Nephron progenitor cell (in vitro differentiated cells): ENCODE data around the gene XKR3.

Source experiments
- DNase-seq: peaks from one replicate; pipeline ENCODE4 v3.0.0; 2021
- H3K27ac Mint-ChIP-seq: 2 replicates; pipeline ENCODE4 v1.8.0; 2021; ENCODE audit warnings: mild to moderate bottlenecking, moderate library complexity, mixed read lengths
- H3K27me3 Mint-ChIP-seq: 2 replicates; pipeline ENCODE4 v1.8.0; 2021; ENCODE audit warnings: mild to moderate bottlenecking, low read depth, mixed read lengths; ENCODE audit not compliant: poor library complexity
- H3K36me3 Mint-ChIP-seq: 2 replicates; pipeline ENCODE4 v1.8.0; 2021; ENCODE audit warnings: low read depth, mixed read lengths
- H3K4me1 Mint-ChIP-seq: 2 replicates; pipeline ENCODE4 v1.8.0; 2021; ENCODE audit warnings: mixed read lengths
- H3K4me3 Mint-ChIP-seq: 2 replicates; pipeline ENCODE4 v1.8.0; 2021; ENCODE audit warnings: mild to moderate bottlenecking, moderate library complexity, mixed read lengths
- H3K9me3 Mint-ChIP-seq: 2 replicates; pipeline ENCODE4 v1.8.0; 2021; ENCODE audit warnings: mild to moderate bottlenecking, moderate library complexity, mixed read lengths
- TF ChIP-seq, protein P1 (sequence below): fragments of 200-600 bp; sonication (generic); IDR thresholded peaks from 2 replicates; pipeline ENCODE4 v1.5.0; 2021; ENCODE audit warnings: antibody characterized with exemption

Gene XKR3

DNA sequence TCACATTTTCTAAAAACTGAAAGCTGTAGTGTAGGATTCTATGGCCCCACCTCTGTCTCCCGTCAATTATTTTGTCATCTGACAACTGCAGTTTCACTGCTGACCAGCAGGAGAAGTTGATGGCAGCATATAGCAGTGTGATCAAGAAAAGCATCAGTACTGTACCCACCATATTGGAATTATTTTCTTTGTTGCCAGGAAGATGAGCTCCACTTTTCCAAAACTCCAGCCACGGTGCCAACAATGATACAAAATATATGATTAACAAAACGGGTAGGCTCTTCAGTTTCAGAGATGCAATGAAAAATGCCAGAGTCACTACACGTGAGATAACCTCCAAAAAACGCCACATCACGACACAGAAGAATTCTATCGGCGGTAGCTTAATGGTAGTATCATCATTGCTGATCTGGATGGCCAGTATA, 41.3 kb downstream of the XKR3 start:
- no peak for DNase-seq
- no peaks in the 10 kb centered on the region for H3K36me3 Mint-ChIP-seq
- TF ChIP-seq, protein P1, sequence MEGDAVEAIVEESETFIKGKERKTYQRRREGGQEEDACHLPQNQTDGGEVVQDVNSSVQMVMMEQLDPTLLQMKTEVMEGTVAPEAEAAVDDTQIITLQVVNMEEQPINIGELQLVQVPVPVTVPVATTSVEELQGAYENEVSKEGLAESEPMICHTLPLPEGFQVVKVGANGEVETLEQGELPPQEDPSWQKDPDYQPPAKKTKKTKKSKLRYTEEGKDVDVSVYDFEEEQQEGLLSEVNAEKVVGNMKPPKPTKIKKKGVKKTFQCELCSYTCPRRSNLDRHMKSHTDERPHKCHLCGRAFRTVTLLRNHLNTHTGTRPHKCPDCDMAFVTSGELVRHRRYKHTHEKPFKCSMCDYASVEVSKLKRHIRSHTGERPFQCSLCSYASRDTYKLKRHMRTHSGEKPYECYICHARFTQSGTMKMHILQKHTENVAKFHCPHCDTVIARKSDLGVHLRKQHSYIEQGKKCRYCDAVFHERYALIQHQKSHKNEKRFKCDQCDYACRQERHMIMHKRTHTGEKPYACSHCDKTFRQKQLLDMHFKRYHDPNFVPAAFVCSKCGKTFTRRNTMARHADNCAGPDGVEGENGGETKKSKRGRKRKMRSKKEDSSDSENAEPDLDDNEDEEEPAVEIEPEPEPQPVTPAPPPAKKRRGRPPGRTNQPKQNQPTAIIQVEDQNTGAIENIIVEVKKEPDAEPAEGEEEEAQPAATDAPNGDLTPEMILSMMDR = no peak
- H3K27ac Mint-ChIP-seq = no peak overlapping the region
- H3K4me3 Mint-ChIP-seq = no peak overlapping the region
- no peaks in the 10 kb centered on the region for H3K27me3 Mint-ChIP-seq
- peaks cover 78% of the 10 kb centered on the region for H3K9me3 Mint-ChIP-seq
- no peaks in the 10 kb centered on the region for H3K4me1 Mint-ChIP-seq

DNA sequence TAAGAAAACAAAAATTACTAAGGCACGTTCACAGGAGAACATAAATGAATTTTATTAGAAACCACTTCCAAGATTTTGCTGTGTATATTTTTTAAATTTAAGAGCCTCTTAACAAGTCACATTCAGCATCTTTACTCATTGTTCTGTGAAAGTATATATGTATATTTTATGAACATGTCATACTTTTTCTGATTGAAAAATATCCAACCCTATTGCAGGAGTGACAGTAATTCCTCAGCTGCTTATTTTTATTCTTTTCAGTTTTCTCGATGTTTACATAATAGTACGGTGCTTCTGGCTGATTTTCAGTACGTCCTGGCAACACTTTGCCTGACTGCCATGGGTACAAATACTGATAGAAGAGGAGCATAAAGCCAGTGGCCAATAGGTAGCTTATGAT, 41.8 kb downstream of the XKR3 start:
- Mint-ChIP-seq H3K27me3 (no peaks in the 10 kb centered on the region), H3K4me3 (no peak overlapping the region)

DNA sequence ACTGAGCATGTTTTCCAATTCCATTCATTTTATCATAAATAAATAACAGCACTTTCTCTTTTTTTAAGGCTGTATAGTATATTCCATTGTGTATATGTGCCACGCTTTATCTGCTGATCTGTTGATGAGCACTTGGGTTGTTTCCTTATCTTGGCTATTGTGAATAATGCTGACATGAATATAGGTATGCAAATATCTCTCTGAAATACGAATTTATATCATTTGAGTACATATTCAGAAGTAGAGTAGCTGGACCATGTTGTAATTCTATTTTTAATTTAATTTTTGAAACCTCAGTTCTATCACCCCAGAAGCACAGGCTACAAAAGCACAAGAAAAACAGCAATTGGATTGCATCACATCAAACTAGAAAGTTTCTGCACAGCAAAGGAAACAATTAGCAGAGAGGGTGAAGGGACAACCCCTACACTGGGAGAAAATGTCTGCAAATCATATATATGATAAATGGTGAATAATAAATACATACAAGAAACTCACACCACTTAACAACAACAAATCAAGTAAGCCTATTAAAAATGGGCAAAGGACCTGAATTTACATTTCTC, 43.4 kb downstream of the XKR3 start:
- Mint-ChIP-seq H3K4me1 (no peaks in the 10 kb centered on the region), H3K9me3 (peaks cover 78% of the 10 kb centered on the region), H3K27me3 (no peaks in the 10 kb centered on the region), H3K4me3 (no peak overlapping the region), H3K36me3 (no peaks in the 10 kb centered on the region), H3K27ac (no peak overlapping the region)
- TF ChIP-seq, protein P1 = no peak
- DNase-seq = no peak

More for the DNA sequence above, 41.8 kb downstream of the XKR3 start:
- TF ChIP-seq, protein P1 = no peak
- Mint-ChIP-seq H3K36me3 (no peaks in the 10 kb centered on the region), H3K27ac (no peak overlapping the region), H3K9me3 (peaks cover 78% of the 10 kb centered on the region), H3K4me1 (no peaks in the 10 kb centered on the region)
- no peak for DNase-seq

DNA sequence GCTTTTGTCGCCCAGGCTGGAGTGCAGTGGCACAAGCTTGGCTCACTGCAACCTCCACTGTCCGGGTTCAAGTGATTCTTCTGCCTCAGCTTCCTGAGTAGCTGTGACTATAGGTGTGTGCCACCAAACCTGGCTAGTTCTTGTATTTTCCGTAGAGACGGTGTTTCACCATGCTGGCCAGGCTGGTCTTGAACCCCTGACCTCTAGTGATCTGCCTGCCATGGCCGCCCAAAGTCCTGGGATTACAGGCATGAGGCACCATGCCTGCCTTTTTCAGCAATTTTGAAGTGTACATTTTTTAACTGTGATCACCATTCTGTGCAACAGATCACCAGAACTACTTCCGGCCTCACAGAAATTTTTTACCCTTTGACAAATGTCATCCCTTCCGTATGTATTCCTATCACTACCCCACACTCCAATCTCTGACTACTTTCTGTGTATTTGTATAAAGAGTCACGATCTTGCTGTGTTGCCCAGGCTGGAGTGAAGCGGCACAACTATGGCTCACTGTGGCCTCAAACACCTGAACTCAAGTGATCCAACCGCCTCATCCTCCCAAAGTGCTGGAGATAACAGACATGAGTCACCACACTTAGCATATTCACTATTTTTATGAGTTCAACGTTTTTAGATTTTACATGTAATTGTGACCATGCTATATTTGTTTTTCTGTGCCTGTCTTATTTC, 44.0 kb downstream of the XKR3 start:
- no peaks in the 10 kb centered on the region for H3K27me3 Mint-ChIP-seq
- TF ChIP-seq, protein P1 = no peak
- no peak for DNase-seq
- no peaks in the 10 kb centered on the region for H3K36me3 Mint-ChIP-seq
- no peak overlapping the region for H3K4me3 Mint-ChIP-seq
- no peaks in the 10 kb centered on the region for H3K4me1 Mint-ChIP-seq
- peaks cover 77% of the 10 kb centered on the region for H3K9me3 Mint-ChIP-seq
- H3K27ac Mint-ChIP-seq = no peak overlapping the region

DNA sequence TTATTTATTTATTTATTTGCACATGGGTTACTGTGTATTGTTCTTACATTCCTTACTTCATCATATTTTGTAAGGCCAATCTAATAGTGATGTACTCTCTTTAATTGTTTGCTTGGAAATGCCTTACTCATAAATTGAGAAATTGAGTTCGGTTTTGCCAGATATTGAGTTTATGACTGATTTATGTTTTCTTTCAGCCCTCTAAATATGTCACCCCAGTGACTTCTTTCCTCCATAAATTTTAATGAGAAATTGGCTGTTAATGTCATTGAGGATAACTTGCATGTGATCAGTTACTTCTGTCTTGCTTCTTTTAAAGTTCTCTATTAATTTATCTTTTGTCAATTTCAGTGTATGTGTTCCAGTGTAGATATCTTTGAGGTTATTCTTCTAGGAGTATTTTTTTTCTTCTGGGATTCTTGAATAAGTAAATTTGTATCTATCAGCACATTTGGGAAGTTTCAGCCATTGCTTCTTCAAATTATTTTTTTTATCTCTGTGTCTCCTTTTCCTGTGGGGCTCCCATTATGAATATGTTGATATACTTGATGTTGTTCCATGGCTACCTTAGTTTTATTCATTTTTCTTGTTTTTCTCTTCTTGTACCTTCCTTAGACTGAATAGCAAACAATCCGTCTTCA, 47.8 kb downstream of the XKR3 start:
- TF ChIP-seq, protein P1 = no peak
- Mint-ChIP-seq H3K27ac (no peak overlapping the region), H3K9me3 (peaks cover 72% of the 10 kb centered on the region), H3K4me1 (no peaks in the 10 kb centered on the region), H3K27me3 (no peaks in the 10 kb centered on the region), H3K4me3 (no peak overlapping the region), H3K36me3 (no peaks in the 10 kb centered on the region)
- no peak for DNase-seq
